ENCODE results near the gene FANCM.

FANCM gene

GRCh38 chr14:45135659-45136395, at the start of gene FANCM:
Gene FANCM, plus strand, starts transcription at chr14:45135930. Its CDS starts 102 bp downstream, at chr14:45136032.
- in situ Hi-C loops (cut with MboI; ENCODE audit: low sequenced_read_pairs): no loop called here

DNA sequence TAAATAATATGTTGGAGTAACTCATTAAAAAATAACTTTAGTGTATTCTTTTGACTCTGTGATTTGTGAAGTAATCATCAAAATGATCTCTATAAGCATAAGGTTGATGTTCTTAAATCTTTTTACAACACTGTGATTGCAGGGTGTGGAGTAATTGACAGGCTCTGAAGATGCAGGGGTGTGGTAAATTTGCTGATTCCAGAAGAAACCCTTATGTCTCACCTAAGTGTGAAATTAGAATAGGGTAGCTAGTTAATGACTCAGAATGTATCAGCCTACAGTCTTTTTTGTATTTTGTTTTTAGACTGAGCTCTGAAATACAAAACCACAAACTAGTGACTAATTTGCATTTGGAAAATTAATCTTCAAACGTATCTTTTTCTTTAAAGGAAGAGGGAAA, 45.9 kb upstream of the FANCM start:
- in situ Hi-C loops (cut with MboI; ENCODE audit: low sequenced_read_pairs): no loop called here

DNA sequence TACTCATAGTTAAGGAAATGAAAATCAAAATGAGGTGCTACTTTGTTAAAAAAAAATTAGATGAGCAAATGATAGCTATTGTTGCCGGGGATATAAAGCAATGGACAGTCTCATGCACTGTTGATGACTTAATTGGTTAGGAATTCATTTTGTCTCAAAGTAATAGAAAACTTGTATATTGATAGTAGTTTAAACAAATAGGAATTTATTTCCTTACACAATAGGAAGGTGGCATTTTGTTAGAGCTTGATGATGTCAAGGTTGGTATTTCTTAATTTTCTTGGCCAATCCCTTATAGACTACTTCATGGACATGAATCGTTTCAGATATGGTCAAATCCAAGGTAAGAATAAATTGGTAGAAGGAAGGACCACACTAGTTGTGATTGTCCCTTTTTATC, 44.0 kb upstream of the FANCM start:
- in situ Hi-C loops (cut with MboI; ENCODE audit: low sequenced_read_pairs): no loop called here

DNA sequence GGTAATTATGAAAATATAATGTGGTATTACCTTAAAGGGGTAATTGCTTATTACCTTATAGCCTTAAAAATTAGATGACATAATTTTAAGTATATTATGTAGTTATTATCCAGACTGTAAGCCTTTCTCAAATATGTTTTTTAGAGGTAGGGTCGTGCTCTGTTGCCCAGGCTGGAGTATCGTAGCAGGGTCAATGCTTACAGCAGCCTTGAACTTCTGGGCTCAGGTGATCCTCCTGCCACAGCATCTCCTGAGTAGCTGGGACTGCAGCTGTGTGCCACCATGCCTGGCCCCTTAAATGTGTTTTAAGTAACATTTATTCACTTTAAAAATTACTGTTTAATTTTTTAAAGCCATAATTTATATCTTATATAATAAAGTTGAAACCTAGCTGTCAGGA, 41.5 kb upstream of the FANCM start:
- in situ Hi-C loops (cut with MboI; ENCODE audit: low sequenced_read_pairs): no loop called here

- in situ Hi-C loops (cut with MboI; ENCODE audit: low sequenced_read_pairs): no loop called here
These were observed 40.6 kb upstream of the FANCM start for GRCh38 chr14:45095143-45095542.

- in situ Hi-C loops (cut with MboI; ENCODE audit: low sequenced_read_pairs): no loop called here
These were observed 39.5 kb upstream of the FANCM start for GRCh38 chr14:45096218-45096617.

DNA sequence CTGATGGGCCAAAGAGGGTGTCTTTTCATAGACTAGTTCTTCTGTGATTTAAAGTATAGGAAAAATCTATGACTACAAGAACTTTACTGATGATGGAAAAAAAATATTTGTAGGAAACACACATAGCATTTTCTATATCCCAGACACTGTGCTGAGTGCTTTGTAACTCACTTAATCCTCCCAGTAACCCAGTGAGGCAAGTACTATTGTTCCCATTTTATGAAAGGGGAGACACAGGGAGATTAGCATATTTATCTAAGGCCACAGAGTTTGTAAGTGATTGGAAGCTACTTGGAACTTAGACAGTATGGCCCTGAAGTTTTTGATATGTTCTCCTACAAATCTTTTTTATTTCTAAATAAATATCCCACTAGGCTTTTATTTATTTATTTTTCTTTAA, 31.9 kb upstream of the FANCM start:
- in situ Hi-C loops (cut with MboI; ENCODE audit: low sequenced_read_pairs): no loop called here

DNA sequence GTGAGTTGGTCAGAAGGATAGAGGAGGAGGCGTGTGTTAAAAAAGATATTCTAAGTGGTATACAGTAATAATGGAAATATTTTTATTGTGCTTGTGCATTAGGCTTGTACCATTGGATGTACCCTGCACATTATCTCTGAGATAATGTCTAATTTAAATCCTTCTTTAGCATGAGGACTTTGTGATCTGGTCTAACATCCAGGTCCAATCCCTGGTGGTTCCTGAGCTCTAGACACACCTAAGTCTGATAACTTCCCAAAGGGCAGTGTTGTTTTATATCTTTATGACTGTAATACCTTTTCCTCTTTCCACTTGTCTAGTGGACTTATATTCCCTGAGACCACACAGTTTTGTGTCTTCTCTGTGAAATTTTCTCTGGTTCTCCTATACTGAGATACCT, 31.2 kb upstream of the FANCM start:
- in situ Hi-C loops (cut with MboI; ENCODE audit: low sequenced_read_pairs): no loop called here

- in situ Hi-C loops (cut with MboI; ENCODE audit: low sequenced_read_pairs): no loop called here
These were observed 22.6 kb upstream of the FANCM start for GRCh38 chr14:45112896-45113781.

- in situ Hi-C loops (cut with MboI; ENCODE audit: low sequenced_read_pairs): no loop called here
These were observed 21.4 kb upstream of the FANCM start for GRCh38 chr14:45114327-45114726.

GRCh38 chr14:45118594-45118993, 17.1 kb upstream of the FANCM start:
- in situ Hi-C loops (cut with MboI; ENCODE audit: low sequenced_read_pairs): no loop called here

GRCh38 chr14:45120096-45120495, 15.6 kb upstream of the FANCM start:
- in situ Hi-C loops (cut with MboI; ENCODE audit: low sequenced_read_pairs): no loop called here

- in situ Hi-C loops (cut with MboI; ENCODE audit: low sequenced_read_pairs): no loop called here
These were observed 12.5 kb upstream of the FANCM start for GRCh38 chr14:45123271-45123670.

GRCh38 chr14:45125754-45126153, 10.0 kb upstream of the FANCM start:
- in situ Hi-C loops (cut with MboI; ENCODE audit: low sequenced_read_pairs): no loop called here

DNA sequence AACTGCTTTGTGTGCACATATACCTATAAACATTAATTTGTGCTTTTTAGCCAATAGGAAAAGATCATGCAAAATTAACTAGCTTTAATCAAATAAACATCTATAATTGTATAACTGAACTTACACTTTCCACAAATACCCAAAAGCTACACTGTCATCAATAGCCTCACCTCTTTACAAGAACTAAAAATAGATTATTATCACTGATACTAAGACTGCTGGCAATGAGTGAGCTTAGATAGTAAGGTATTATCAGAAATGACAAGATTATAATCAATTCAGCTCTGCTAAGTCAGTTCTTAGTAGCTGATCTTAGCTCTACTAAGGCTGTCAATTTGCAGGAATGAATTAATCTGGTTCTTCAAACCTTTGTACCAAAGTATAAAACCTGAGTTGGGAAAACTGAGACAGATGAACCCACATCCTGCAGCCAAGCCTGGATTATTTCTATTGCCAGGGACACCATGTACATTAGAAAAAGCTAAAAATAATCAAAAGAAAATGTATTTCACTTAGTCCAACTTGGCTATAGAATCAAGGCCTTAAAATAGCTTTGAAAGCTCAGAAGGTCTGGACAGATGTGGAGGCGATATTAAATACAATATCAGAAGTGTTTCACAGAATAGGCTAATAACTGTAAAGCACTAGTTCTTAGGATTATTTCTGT, 6.6 kb upstream of the FANCM start:
- in situ Hi-C loops (cut with MboI; ENCODE audit: low sequenced_read_pairs): no loop called here

GRCh38 chr14:45133683-45134050, 2.1 kb upstream of the FANCM start:
- in situ Hi-C loops (cut with MboI; ENCODE audit: low sequenced_read_pairs): no loop called here

DNA sequence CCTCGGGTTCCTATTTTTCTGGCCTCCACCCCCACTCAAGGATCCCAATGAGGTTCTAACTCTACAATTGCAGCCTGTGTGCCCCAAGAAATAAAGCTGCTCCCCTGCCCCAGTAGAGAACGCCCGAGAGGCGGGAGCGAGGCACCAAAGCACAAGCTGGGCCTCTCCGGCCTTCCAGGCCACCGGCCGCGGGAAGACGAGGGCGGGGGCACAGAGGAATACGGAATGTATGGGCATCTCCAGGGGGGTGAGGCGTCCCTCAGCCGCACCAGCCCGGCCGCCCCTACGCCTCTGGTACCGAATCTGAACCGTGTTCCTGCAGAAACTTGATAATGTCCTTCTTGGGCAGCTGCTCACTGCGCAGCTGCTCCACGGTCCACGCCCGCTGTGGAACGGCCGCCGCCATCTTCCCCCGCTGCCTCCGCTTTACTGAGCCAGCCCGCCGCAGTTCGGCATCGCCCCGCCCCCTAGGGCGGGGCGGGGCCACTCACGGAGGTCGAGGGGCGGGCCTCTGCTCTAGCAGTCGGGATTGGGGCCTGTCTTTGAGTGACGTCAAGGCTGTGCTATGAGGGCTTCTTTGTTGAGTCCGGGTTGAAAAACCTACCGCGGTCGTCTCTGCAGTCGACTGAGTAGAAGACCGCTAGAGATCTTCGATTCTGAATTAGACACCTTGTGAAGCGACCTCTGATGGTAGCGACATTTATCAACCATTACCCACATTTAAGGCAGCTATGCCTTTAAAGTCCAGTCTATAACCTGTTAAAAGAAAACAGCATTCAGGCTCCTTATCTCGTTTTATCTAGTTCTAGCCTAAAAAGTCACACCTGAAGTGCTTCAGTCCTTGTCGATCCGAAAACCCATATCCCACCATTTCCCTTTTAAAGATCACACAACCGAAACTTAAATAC, 1.4 kb upstream of the FANCM start, which contains the start of gene FKBP3:
TSS of gene FKBP3 (minus strand) at position 431 of the 908 bp plus-strand sequence. CDS start at position 406, 25 bp downstream.
- in situ Hi-C loops (cut with MboI; ENCODE audit: low sequenced_read_pairs): no loop called here

DNA sequence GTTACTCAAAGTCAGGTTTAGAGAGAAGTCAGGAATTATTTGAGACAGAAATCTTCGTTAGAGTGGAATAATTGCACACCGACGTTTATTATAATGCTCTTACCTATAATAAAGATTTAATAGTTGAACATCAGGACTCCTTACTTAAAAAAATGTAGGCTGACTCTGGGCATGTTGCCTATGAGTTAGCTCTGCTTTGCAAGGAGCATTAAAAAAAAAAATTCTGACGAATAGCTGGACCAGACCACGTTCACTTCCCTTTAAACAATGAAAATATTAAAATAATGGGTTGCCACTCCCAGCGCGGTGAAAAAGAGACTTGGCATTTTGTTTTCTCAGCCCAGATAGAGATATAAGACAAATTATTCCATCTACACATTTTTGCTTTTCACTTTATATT, 574 bp upstream of the FANCM start:
- in situ Hi-C loops (cut with MboI; ENCODE audit: low sequenced_read_pairs): no loop called here

GRCh38 chr14:45136399-45136798, 669 bp downstream of the FANCM start:
- in situ Hi-C loops (cut with MboI; ENCODE audit: low sequenced_read_pairs): no loop called here

DNA sequence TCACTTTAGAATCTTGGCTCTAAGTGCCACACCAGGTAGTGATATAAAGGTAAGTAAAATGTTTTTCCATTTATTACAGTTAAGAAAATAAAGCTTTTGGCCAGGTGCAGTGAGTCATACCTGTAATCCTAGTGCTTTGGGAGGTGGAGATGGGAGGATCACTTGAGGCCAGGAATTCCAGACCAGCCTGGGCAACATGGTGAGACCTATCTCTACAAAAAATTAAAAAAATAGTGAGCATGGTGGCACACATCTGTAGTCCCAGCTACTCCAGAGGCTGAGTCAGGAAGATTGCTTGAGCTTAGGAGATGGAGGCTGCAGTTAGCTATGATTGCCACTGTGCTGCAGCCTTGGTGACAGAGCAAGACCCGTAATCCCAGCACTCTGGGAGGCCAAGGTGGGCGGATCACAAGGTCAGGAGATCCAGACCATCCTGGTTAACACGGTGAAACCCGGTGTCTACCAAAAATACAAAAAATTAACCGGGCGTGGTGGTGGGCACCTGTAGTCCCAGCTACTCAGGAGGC, 5.0 kb downstream of the FANCM start:
- in situ Hi-C loops (cut with MboI; ENCODE audit: low sequenced_read_pairs): no loop called here

All from HL-60/S4 (cell line).